Thyroid gland (tissue), 4 donors: ENCODE measurements around the gene ZFYVE1.

ENCODE experiments used
- POLR2A ChIP-seq, 2 donors: fragments of 450-650 bp; IDR thresholded peaks; one replicate each; pipeline ENCODE4 v1.6.1; 2017; ENCODE audit warnings: antibody characterized with exemption in 2 of 2, mild to moderate bottlenecking in 2 of 2, moderate library complexity in 1 of 2
- TF ChIP-seq, protein P1 (sequence below), 6 experiments: fragments of 200-600 bp in 3 of 6; fragments of 450-650 bp in 3 of 6; sonication (generic) in 3 of 6; IDR thresholded peaks; one replicate each; pipeline ENCODE4 v1.5.1; 2016 to 2019; ENCODE audit warnings: antibody characterized with exemption in 6 of 6, mild to moderate bottlenecking in 2 of 6, inconsistent platforms in 1 of 6, moderate library complexity in 1 of 6

DNA sequence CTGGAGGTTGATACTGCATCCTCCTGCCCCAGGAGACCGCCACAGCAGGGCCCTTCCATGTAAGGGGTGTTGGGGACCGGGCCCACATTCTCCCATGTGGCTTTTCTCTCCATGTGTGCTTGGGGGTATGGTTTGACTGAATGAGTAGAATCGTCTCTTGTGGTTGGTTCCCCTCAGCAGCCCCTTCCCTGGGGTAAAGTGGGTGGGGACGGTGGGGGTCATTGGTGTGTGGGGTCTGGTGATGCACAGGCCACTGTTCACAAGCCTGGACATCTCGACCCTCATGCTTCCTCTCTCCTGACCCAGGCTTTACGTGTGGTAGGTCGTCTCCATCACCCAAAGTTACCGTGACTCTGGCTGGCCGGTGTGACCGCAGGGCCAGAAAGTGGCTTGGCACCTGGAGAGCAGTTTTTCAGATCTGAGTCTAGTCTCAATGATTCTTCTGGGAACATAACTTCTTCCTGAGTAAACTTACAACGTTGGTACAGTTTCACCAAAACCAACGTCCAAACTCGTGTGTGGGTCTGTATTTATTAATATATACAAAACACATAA, 83.0 kb downstream of the ZFYVE1 start:
- TF ChIP-seq, protein P1, sequence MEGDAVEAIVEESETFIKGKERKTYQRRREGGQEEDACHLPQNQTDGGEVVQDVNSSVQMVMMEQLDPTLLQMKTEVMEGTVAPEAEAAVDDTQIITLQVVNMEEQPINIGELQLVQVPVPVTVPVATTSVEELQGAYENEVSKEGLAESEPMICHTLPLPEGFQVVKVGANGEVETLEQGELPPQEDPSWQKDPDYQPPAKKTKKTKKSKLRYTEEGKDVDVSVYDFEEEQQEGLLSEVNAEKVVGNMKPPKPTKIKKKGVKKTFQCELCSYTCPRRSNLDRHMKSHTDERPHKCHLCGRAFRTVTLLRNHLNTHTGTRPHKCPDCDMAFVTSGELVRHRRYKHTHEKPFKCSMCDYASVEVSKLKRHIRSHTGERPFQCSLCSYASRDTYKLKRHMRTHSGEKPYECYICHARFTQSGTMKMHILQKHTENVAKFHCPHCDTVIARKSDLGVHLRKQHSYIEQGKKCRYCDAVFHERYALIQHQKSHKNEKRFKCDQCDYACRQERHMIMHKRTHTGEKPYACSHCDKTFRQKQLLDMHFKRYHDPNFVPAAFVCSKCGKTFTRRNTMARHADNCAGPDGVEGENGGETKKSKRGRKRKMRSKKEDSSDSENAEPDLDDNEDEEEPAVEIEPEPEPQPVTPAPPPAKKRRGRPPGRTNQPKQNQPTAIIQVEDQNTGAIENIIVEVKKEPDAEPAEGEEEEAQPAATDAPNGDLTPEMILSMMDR (IDR thresholded peaks at IDR 0.05) = no peak
- no peak for TF ChIP-seq POLR2A (IDR thresholded peaks at IDR 0.05)
